Natural killer cell (primary cell): ENCODE results near the gene SHB. TPM values are rescaled to one million over a fixed set of nuclear protein-coding genes. Genes with fewer than 3 reads are reported as not detected.

Experiments
- ATAC-seq, 3 donors: fragments of 150-1000 bp in 2 of 3; fragments of 200-7000 bp in 1 of 3; cut with Tn5 transposase; 1 replicate in 1 of 3; 2 replicates in 2 of 3; pipeline ENCODE4 v1.10.0; 2021; ENCODE audit warnings: mild to moderate bottlenecking in 2 of 3, moderate library complexity in 2 of 3
- DNase-seq, 2 donors: peaks; one replicate each; pipeline versions ENCODE4 v3.0.0 to v3.0.0-alpha.2; 2013 to 2021; ENCODE audit warnings: mixed read lengths in 1 of 2
- H3K27ac ChIP-seq: one replicate; pipeline ENCODE4 v1.5.1; 2013; ENCODE audit warnings: mild to moderate bottlenecking, low read length
- H3K27me3 ChIP-seq: one replicate; pipeline ENCODE4 v1.6.1; 2013; ENCODE audit warnings: low read length; ENCODE audit not compliant: control insufficient read depth, insufficient read depth
- H3K36me3 ChIP-seq: one replicate; pipeline ENCODE4 v1.6.1; 2013; ENCODE audit warnings: low read length; ENCODE audit not compliant: control insufficient read depth, insufficient read depth
- H3K4me1 ChIP-seq: one replicate; pipeline ENCODE4 v1.6.1; 2013; ENCODE audit warnings: low read length; ENCODE audit not compliant: control insufficient read depth, insufficient read depth
- H3K4me3 ChIP-seq: one replicate; pipeline ENCODE4 v1.5.1; 2013; ENCODE audit warnings: low read length
- H3K9me3 ChIP-seq: one replicate; pipeline ENCODE4 v1.6.1; 2013; ENCODE audit warnings: low read length; ENCODE audit not compliant: control insufficient read depth, insufficient read depth
- H3K27ac Mint-ChIP-seq, 2 donors: one replicate each; pipeline ENCODE4 v1.8.0; 2022; ENCODE audit warnings: mild to moderate bottlenecking in 2 of 2, mixed read lengths in 2 of 2, moderate library complexity in 1 of 2
- H3K27me3 Mint-ChIP-seq, 2 donors: one replicate each; pipeline ENCODE4 v1.8.0; 2022; ENCODE audit warnings: low read depth in 2 of 2, mixed read lengths in 2 of 2
- H3K36me3 Mint-ChIP-seq: one replicate; pipeline ENCODE4 v1.8.0; 2022; ENCODE audit warnings: mixed read lengths
- H3K4me1 Mint-ChIP-seq, 2 donors: one replicate each; pipeline ENCODE4 v1.8.0; 2022; ENCODE audit warnings: mixed read lengths in 2 of 2
- H3K4me3 Mint-ChIP-seq: one replicate; pipeline ENCODE4 v1.8.0; 2022; ENCODE audit warnings: mild to moderate bottlenecking, moderate library complexity, mixed read lengths
- H3K9me3 Mint-ChIP-seq, 2 donors: one replicate each; pipeline ENCODE4 v1.8.0; 2022; ENCODE audit warnings: mixed read lengths in 2 of 2
- CTCF ChIP-seq: fragments of 200-600 bp; IDR thresholded peaks from one replicate; pipeline ENCODE4 v1.8.0; 2022; ENCODE audit warnings: antibody characterized with exemption
- WGBS: methylation state at CpG from one replicate; pipeline ENCODE4 v1.1.7; 2013; ENCODE audit warnings: missing lambda C conversion rate; ENCODE audit not compliant: insufficient coverage; 5-methylcytosine and 5-hydroxymethylcytosine counted together
- intact Hi-C: fragments of 100-400 bp; cut with micrococcal nuclease; formaldehyde crosslinking; loops from one replicate; pipeline ENCODE4 v1.14.2; 2022
- total RNA-seq, 4 donors: library from RNA; stranded (reverse); fragments of 120-200 nt in 1 of 4; gene quantifications; one replicate each; pipeline versions ENCODE4 v1.2.3 to v1.2.4, GENCODE V29; 2013 to 2022

Gene SHB
- total RNA-seq, 3 donors from 2014 or later (not counting 1 experiment from before 2014, with no cell fraction given) = 2.7 to 7.1 (median 2.9) TPM

GRCh38 chr9:38061326-38061977 lies 7.6 kb downstream of the SHB start:
- no peak for TF ChIP-seq CTCF
- peak; percentile 18 to 65 (median 64) for ATAC-seq
- no peak overlapping the region for H3K27ac ChIP-seq
- no peaks in the 10 kb centered on the region for H3K9me3 Mint-ChIP-seq
- no peak overlapping the region for H3K4me3 ChIP-seq
- WGBS = 59% methylated on average over 6 of the region's 6 CpGs
- no peaks in the 10 kb centered on the region for H3K27me3 ChIP-seq
- no peak for DNase-seq
- H3K36me3 ChIP-seq = no peaks in the 10 kb centered on the region
- no peak overlapping the region for H3K4me3 Mint-ChIP-seq
- no peaks in the 10 kb centered on the region for H3K9me3 ChIP-seq
- peaks cover 0 to 24% of the 10 kb centered on the region in 2 donors for H3K4me1 Mint-ChIP-seq
- H3K4me1 ChIP-seq = no peaks in the 10 kb centered on the region
- intact Hi-C loops = loop anchor here (10.0 kb wide), 1 partner anchor 97 kb away; no protein-coding TSS in a partner anchor
- no peak overlapping the region for H3K27ac Mint-ChIP-seq
- peaks cover 0 to 4% of the 10 kb centered on the region in 2 donors for H3K27me3 Mint-ChIP-seq
- H3K36me3 Mint-ChIP-seq = no peaks in the 10 kb centered on the region

DNA sequence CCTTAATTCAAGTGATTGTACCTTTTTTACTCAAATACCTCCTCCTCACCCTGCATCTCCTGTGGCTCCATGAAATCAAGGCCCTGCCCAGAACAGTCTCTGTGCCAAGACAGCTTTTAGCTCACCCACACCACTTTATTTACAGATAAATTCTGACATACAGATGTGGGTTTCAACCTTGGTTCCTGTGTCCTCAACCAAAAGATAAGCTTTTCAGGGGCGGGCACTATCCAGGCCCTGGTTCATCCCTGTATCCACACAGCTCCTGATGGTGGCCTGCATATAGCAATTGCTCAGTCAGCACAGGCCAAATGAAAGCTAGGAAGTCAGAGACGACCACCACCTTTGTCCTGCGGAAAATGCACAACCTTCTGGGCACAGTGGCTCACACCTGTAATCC lies 8.3 kb downstream of the SHB start:
- Mint-ChIP-seq H3K4me3 (no peak overlapping the region), H3K4me1 (peaks cover 0 to 21% of the 10 kb centered on the region in 2 donors), H3K27ac (no peak overlapping the region), H3K9me3 (no peaks in the 10 kb centered on the region), H3K27me3 (peaks cover 4 to 5% of the 10 kb centered on the region in 2 donors), H3K36me3 (no peaks in the 10 kb centered on the region)
- intact Hi-C loops = loop anchor here (10.0 kb wide), 1 partner anchor 96 kb away; no protein-coding TSS in a partner anchor
- no peaks in the 10 kb centered on the region for H3K4me1 ChIP-seq
- no peak for TF ChIP-seq CTCF
- H3K36me3 ChIP-seq = no peaks in the 10 kb centered on the region
- ATAC-seq (no peak), DNase-seq (no peak)
- no peak overlapping the region for H3K27ac ChIP-seq
- 88% methylated on average over 3 of the region's 3 CpGs for WGBS
- no peak overlapping the region for H3K4me3 ChIP-seq
- no peaks in the 10 kb centered on the region for H3K27me3 ChIP-seq
- no peaks in the 10 kb centered on the region for H3K9me3 ChIP-seq

DNA sequence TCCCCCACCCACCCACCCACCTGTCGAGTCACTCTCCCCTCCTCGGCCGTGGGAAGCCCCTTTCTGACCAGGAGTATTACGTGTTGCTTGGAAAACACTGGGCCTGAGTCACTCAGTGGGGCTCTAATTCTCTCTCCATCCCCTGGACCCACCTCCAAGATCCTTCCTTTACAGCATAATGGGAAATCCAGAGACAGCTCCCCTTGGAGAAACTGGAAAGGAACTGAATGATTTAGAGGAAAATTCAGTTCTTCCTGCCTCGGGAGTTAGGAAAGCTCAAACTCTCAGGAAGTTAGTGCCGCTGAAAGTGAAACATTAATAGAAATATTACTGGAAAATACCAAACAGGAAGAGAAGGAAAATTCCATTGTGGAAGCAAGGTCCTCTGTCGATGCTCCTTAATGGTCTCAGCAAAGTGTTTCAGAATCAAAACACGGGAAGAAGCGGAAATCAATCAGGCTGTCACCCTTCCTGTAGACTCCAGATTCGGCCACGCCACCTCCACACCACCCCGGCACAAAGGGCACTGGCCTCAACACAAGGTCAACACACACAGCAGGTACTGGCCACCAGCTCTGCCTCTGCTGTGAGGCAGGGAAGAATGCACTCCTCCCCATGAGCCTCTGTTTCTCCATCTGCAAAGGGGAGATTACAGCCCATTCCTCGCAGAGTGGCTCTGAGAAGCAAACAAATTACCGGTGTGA lies 9.6 kb downstream of the SHB start:
- H3K4me3 Mint-ChIP-seq = no peak overlapping the region

More for the DNA sequence above, 9.6 kb downstream of the SHB start:
- H3K27me3 Mint-ChIP-seq = peaks cover 4 to 6% of the 10 kb centered on the region in 2 donors
- Histone ChIP-seq H3K9me3 (no peaks in the 10 kb centered on the region), H3K36me3 (no peaks in the 10 kb centered on the region), H3K27ac (no peak overlapping the region), H3K4me1 (no peaks in the 10 kb centered on the region), H3K4me3 (no peak overlapping the region), H3K27me3 (no peaks in the 10 kb centered on the region)
- WGBS = 93% methylated on average over 13 of the region's 14 CpGs
- intact Hi-C loops = no loop called here
- no peak overlapping the region for H3K27ac Mint-ChIP-seq
- peaks cover 0 to 18% of the 10 kb centered on the region in 2 donors for H3K4me1 Mint-ChIP-seq
- ATAC-seq (no peak), DNase-seq (no peak)
- TF ChIP-seq CTCF = no peak
- H3K9me3 Mint-ChIP-seq = no peaks in the 10 kb centered on the region
- no peaks in the 10 kb centered on the region for H3K36me3 Mint-ChIP-seq
